Mucosa of stomach (tissue), 1 donor: ENCODE data around the gene VEGFB.
A peak's percentile ranks its signal among the peaks of the same experiment; 100 is the strongest.

Source experiments
- H3K27me3 ChIP-seq: one replicate; pipeline ENCODE4 v1.7.0; 2013; ENCODE audit warnings: mild to moderate bottlenecking, low read length; ENCODE audit not compliant: control insufficient read depth, insufficient read depth
- H3K36me3 ChIP-seq: one replicate; pipeline ENCODE4 v1.7.0; 2013; ENCODE audit warnings: low read length; ENCODE audit not compliant: control insufficient read depth, insufficient read depth
- H3K4me1 ChIP-seq: one replicate; pipeline ENCODE4 v1.7.0; 2013; ENCODE audit warnings: mild to moderate bottlenecking, low read length; ENCODE audit not compliant: control insufficient read depth, insufficient read depth
- H3K4me3 ChIP-seq: one replicate; pipeline ENCODE4 v1.7.0; 2013; ENCODE audit warnings: low read length
- H3K9ac ChIP-seq: one replicate; pipeline ENCODE4 v1.7.0; 2013; ENCODE audit warnings: mild to moderate bottlenecking, low read length, moderate library complexity
- H3K9me3 ChIP-seq: one replicate; pipeline ENCODE4 v1.7.0; 2013; ENCODE audit warnings: mild to moderate bottlenecking, low read length, moderate library complexity; ENCODE audit not compliant: control insufficient read depth
- donor health status: Pancreatic carcinoma.

The VEGFB gene

GRCh38 chr11:64263947-64264317 is 29.5 kb downstream of the VEGFB start:
- Histone ChIP-seq H3K9ac (no peak overlapping the region), H3K9me3 (no peaks in the 10 kb centered on the region), H3K4me3 (no peak overlapping the region), H3K27me3 (no peaks in the 10 kb centered on the region), H3K36me3 (peaks cover 17% of the 10 kb centered on the region), H3K4me1 (peaks cover 21% of the 10 kb centered on the region)

- H3K4me3 ChIP-seq: no peak overlapping the region
- no peak overlapping the region for H3K9ac ChIP-seq
- H3K27me3 ChIP-seq: no peaks in the 10 kb centered on the region
- peaks cover 22% of the 10 kb centered on the region for H3K4me1 ChIP-seq
- no peaks in the 10 kb centered on the region for H3K9me3 ChIP-seq
- peaks cover 17% of the 10 kb centered on the region for H3K36me3 ChIP-seq
Observed at GRCh38 chr11:64264371-64264852, 30.0 kb downstream of the VEGFB start.

DNA sequence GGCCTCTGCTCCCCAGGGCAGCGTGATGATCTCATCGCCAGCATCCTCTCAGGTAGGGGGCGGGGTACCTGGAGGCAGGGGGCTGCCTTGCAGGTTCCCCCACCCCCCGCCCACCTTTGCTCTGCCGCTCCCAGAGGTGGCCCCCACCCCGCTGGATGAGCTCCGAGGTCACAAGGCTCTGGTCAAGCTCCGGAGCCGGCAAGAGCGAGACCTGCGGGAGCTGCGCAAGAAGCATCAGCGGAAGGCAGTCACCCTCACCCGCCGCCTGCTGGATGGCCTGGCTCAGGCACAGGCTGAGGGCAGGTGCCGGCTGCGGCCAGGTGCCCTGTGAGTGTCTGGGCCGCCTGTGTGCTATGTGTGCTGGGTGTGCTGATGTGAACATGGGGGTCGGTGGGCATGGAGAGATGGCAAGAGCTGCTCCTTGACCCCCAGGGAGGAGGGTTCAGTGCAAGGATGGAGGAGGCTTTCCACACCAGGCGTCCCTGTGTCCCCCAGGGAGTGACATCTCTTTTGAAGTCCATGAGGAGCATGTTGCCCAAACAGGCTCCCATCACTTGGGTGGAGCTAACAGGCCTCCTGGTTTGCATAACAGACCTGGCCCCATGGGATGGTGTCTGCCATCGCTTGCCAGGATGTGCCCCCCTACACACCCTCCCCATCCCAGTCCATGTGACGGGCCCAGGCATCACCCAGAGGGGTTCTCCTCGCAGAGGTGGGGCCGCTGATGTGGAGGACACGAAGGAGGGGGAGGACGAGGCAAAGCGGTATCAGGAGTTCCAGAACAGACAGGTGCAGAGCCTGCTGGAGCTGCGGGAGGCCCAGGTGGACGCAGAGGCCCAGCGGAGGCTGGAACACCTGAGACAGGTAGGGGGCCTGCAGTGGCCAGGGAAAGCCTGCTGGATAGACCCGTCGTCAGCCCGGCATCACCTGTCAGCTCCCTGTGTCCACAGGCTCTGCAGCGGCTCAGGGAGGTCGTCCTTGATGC is 31.1 kb downstream of the VEGFB start:
- peaks cover 22% of the 10 kb centered on the region for H3K4me1 ChIP-seq
- H3K9me3 ChIP-seq: no peaks in the 10 kb centered on the region
- no peak overlapping the region for H3K4me3 ChIP-seq
- no peak overlapping the region for H3K9ac ChIP-seq
- peaks cover 12% of the 10 kb centered on the region for H3K36me3 ChIP-seq
- H3K27me3 ChIP-seq: no peaks in the 10 kb centered on the region

- Histone ChIP-seq H3K4me3 (no peak overlapping the region), H3K36me3 (peaks cover 12% of the 10 kb centered on the region), H3K4me1 (peaks cover 22% of the 10 kb centered on the region), H3K9me3 (no peaks in the 10 kb centered on the region), H3K9ac (no peak overlapping the region), H3K27me3 (no peaks in the 10 kb centered on the region)
Observed at GRCh38 chr11:64266339-64266738, 32.0 kb downstream of the VEGFB start.

DNA sequence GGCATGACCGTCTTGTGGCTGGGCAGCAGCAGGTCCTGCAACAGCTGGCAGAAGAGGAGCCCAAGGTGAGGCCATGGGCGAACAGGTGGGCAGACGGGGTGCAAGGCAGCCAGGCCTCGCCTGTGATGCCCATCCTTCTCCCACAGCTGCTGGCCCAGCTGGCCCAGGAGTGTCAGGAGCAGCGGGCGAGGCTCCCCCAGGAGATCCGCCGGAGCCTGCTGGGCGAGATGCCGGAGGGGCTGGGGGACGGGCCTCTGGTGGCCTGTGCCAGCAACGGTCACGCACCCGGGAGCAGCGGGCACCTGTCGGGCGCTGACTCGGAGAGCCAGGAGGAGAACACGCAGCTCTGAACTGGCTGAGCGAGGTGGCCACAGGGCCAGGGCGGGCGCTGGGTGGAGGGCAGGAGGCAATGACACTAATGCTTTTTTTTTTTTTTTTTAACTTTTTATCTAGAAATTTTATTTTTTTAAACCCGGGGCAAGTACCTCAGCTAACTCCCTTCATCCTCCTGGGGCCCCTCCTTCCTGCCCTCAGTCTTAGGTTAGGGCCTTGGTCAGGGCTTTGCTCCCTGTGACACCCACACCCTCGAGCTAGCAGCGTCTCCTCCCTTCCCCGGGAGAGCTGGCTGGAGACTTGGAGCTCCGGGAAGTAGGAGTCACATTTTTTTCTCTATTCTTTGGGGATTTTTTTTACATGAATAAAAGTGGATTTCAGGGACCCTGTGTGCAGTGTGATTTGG is 33.0 kb downstream of the VEGFB start:
- H3K9me3 ChIP-seq: no peaks in the 10 kb centered on the region
- H3K4me1 ChIP-seq: peaks cover 32% of the 10 kb centered on the region
- no peaks in the 10 kb centered on the region for H3K27me3 ChIP-seq
- H3K36me3 ChIP-seq: peaks cover 12% of the 10 kb centered on the region
- peak overlapping the region; percentile 83 for H3K9ac ChIP-seq
- no peak overlapping the region for H3K4me3 ChIP-seq

DNA sequence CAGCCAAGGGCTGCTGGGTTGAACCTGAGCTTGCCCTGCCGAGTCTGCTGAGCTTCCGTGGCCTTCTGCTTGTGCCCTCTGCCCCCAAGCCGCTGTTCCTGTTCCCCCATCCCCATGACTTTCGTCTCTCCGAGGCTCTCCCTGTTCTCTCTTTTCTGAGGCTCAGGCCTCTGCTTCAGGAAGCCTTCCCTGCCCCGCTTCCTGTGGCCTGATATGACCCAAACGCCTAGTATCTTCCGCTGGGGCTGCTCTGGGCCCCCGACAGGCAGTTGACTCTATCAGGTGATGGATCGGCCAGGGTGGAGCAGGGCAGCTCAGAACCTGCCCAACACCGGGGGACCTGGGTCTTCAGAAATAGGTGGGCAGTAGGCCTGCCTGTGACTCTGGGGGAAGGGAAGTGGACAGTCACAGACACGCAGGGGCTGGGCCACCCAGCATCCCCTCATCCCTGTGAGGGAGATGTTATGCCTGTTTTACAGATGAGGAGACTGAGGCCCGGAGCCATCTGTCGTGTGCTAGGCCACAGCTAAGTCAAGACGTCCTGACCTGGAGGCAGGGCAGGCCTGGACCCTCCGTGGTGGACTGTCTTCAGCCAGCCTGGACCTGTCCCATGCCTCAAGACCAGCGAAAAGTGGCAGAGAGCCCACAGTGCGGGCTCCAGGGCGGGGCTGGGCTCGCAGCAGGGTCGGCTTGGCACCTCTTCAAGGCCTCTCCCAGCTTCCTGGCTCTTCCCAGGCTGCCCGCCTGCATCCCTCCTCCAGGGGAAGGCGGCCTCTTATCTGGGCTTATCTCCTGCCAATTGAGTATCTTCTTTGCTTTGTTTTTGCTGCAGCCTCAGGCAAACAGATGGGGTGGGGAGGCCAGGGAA is 33.9 kb downstream of the VEGFB start:
- Histone ChIP-seq H3K9ac (peak overlapping the region; percentile 83), H3K4me3 (no peak overlapping the region), H3K4me1 (peaks cover 37% of the 10 kb centered on the region), H3K27me3 (no peaks in the 10 kb centered on the region), H3K9me3 (no peaks in the 10 kb centered on the region), H3K36me3 (peaks cover 6% of the 10 kb centered on the region)

GRCh38 chr11:64268893-64269539 is 34.6 kb downstream of the VEGFB start:
- peak overlapping the region; percentile 83 for H3K4me3 ChIP-seq
- peak overlapping the region; percentile 83 for H3K9ac ChIP-seq
- H3K27me3 ChIP-seq: no peaks in the 10 kb centered on the region
- peaks cover 43% of the 10 kb centered on the region for H3K4me1 ChIP-seq
- H3K9me3 ChIP-seq: no peaks in the 10 kb centered on the region
- no peaks in the 10 kb centered on the region for H3K36me3 ChIP-seq

GRCh38 chr11:64269540-64270220 is 35.3 kb downstream of the VEGFB start:
- Histone ChIP-seq H3K36me3 (no peaks in the 10 kb centered on the region), H3K27me3 (no peaks in the 10 kb centered on the region), H3K4me3 (peak overlapping the region; percentile 83), H3K4me1 (peaks cover 49% of the 10 kb centered on the region), H3K9ac (peak overlapping the region; percentile 84), H3K9me3 (no peaks in the 10 kb centered on the region)

DNA sequence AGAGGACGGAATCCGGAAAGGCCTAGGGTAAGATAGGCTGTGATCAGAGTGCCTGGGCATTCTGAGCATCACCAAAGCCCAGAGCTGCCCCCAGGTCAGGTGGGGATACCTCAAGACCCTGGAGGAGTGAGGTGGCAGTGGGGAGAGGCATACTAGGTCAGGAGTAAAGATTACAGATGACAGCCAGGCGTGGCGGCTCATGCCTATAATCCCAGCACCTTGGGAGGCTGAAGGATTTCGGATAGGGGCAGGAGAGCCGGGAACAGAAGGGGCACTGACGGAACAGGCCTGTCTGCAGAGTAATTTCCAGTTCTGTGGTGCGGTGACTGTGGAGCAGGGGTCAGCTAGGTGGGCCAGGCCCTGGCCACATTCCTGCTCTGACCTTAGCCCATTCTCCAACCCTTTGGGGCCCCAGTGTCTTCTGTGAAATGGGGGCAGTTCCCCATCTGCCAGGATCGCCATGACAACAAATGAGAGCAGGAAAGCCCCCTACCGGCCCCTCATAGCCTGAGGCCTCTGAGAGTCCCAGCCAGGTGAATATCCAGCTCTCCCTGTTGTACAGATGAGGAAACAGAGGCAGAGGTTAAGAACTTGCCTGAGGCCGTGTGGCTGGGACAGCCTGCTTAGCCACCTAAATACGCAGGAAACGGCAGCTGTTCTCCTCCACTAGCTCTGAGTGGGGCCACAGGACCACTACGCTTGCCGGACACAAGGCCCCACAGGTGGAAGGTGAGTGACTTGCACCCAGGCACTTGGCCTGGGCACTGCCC is 40.8 kb downstream of the VEGFB start:
- Histone ChIP-seq H3K27me3 (no peaks in the 10 kb centered on the region), H3K4me3 (no peak overlapping the region), H3K36me3 (peaks cover 7% of the 10 kb centered on the region), H3K4me1 (peaks cover 53% of the 10 kb centered on the region), H3K9me3 (no peaks in the 10 kb centered on the region), H3K9ac (no peak overlapping the region)

GRCh38 chr11:64275841-64276240 is 41.5 kb downstream of the VEGFB start:
- Histone ChIP-seq H3K9ac (no peak overlapping the region), H3K4me1 (peaks cover 53% of the 10 kb centered on the region), H3K27me3 (no peaks in the 10 kb centered on the region), H3K36me3 (peaks cover 7% of the 10 kb centered on the region), H3K4me3 (no peak overlapping the region), H3K9me3 (no peaks in the 10 kb centered on the region)
